HUES6 (cell line): ENCODE results near the gene AMELY.

Source experiments
- H3K27ac ChIP-seq: 2 replicates; pipeline ENCODE4 v1.7.0; 2013; ENCODE audit warnings: low read depth, mild to moderate bottlenecking, low read length, inconsistent platforms
- H3K27me3 ChIP-seq: 2 replicates; pipeline ENCODE4 v1.6.1; 2013; ENCODE audit warnings: low read length; ENCODE audit not compliant: control insufficient read depth, insufficient read depth
- H3K36me3 ChIP-seq: 2 replicates; pipeline ENCODE4 v1.6.1; 2013; ENCODE audit warnings: low read length; ENCODE audit not compliant: control insufficient read depth, insufficient read depth
- H3K4me1 ChIP-seq: 2 replicates; pipeline ENCODE4 v1.6.1; 2013; ENCODE audit warnings: low read length; ENCODE audit not compliant: control insufficient read depth, insufficient read depth
- H3K4me3 ChIP-seq: 2 replicates; pipeline ENCODE4 v1.5.1; 2013; ENCODE audit warnings: low read depth, low read length
- H3K9ac ChIP-seq: one replicate; pipeline ENCODE4 v1.6.1; 2013; ENCODE audit warnings: mild to moderate bottlenecking, low read length
- H3K9me3 ChIP-seq: 2 replicates; pipeline ENCODE4 v1.6.1; 2013; ENCODE audit warnings: low read depth, low read length; ENCODE audit not compliant: control insufficient read depth, insufficient read depth

The AMELY gene, protein sequence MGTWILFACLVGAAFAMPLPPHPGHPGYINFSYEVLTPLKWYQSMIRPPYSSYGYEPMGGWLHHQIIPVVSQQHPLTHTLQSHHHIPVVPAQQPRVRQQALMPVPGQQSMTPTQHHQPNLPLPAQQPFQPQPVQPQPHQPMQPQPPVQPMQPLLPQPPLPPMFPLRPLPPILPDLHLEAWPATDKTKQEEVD

DNA sequence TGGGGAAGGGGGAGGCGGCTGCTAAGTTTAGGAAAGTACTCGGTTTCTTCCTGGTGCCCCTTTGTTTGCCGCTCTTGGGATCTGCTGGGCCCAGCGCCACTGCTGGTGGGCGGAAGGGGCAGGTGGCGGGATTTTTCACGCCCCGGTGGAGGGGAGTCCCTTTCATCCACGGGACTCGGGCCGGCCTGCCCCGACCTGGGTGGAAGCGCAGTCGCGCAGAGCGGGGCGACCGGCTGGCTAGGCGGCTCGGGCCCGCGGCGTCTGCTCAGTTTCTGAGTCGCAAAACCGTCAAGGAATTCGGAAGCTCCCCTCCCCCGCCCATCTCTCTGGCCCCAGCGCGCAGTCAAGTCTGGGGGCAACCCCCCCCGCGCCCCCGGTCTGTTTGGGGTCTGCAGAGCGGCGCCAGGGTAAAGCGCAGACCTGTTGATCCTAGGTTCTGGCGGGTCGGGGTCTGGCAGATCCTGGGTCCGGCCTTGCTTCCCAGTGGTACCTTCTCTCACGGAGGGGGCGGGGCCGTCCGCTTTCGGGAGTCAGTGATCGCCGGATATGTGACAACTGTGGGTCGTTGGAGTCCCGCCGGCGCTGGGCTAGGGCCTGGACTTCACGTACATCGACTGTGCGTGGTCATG lies at the start of gene AMELY:
AMELY (minus strand) TSS at position 500 of the 629 bp plus-strand sequence. CDS start 39,144 bp downstream, outside the sequence.
- Histone ChIP-seq H3K4me1 (no peaks in the 10 kb centered on the region), H3K9ac (no peak within 1 kb of the TSS), H3K27me3 (no peaks in the 10 kb centered on the region), H3K4me3 (no peak within 1 kb of the TSS), H3K27ac (no peak within 1 kb of the TSS), H3K36me3 (no peaks in the 10 kb centered on the region), H3K9me3 (no peaks in the 10 kb centered on the region)

GRCh38 chrY:6949947-6950346 lies 38.4 kb upstream of the AMELY start:
- no peak overlapping the region for H3K27ac ChIP-seq
- no peak overlapping the region for H3K9ac ChIP-seq
- H3K9me3 ChIP-seq, result no peaks in the 10 kb centered on the region
- H3K36me3 ChIP-seq, result no peaks in the 10 kb centered on the region
- H3K4me1 ChIP-seq, result no peaks in the 10 kb centered on the region
- no peaks in the 10 kb centered on the region for H3K27me3 ChIP-seq
- no peak overlapping the region for H3K4me3 ChIP-seq

- Histone ChIP-seq H3K4me1 (no peaks in the 10 kb centered on the region), H3K4me3 (no peak overlapping the region), H3K36me3 (no peaks in the 10 kb centered on the region), H3K27me3 (no peaks in the 10 kb centered on the region), H3K9ac (no peak overlapping the region), H3K27ac (no peak overlapping the region), H3K9me3 (no peaks in the 10 kb centered on the region)
These were observed 36.8 kb upstream of the AMELY start for GRCh38 chrY:6948378-6948777.

- no peak overlapping the region for H3K4me3 ChIP-seq
- no peaks in the 10 kb centered on the region for H3K27me3 ChIP-seq
- H3K9ac ChIP-seq, result no peak overlapping the region
- no peaks in the 10 kb centered on the region for H3K9me3 ChIP-seq
- H3K27ac ChIP-seq, result no peak overlapping the region
- H3K4me1 ChIP-seq, result no peaks in the 10 kb centered on the region
- no peaks in the 10 kb centered on the region for H3K36me3 ChIP-seq
These were observed 36.1 kb upstream of the AMELY start for GRCh38 chrY:6947695-6948094.

DNA sequence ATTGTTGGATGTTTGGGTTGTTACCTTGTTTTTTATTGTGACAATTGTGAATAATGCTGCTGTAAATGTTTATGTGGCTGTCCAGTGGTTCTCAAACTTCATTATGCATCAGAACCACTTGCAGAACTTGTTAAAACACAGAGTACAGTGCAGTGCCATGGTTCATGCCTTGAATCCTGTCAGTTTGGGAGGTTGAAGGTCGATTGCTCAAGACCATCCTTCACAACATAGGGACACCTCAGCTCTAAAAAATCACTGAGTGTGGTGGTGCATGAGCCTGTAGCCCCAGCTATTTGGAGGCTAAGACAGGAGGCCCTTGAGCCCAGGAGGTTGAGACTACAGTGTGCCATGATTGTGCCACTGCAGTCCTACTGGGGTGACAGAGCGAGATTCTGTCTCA lies 23.9 kb upstream of the AMELY start:
- no peaks in the 10 kb centered on the region for H3K36me3 ChIP-seq
- H3K9me3 ChIP-seq, result no peaks in the 10 kb centered on the region
- no peak overlapping the region for H3K27ac ChIP-seq
- H3K27me3 ChIP-seq, result no peaks in the 10 kb centered on the region
- no peak overlapping the region for H3K4me3 ChIP-seq
- no peak overlapping the region for H3K9ac ChIP-seq
- H3K4me1 ChIP-seq, result no peaks in the 10 kb centered on the region

GRCh38 chrY:6931779-6932396 lies 20.3 kb upstream of the AMELY start:
- H3K9ac ChIP-seq, result no peak overlapping the region
- no peak overlapping the region for H3K4me3 ChIP-seq
- no peaks in the 10 kb centered on the region for H3K27me3 ChIP-seq
- H3K9me3 ChIP-seq, result no peaks in the 10 kb centered on the region
- H3K36me3 ChIP-seq, result no peaks in the 10 kb centered on the region
- no peaks in the 10 kb centered on the region for H3K4me1 ChIP-seq
- no peak overlapping the region for H3K27ac ChIP-seq

DNA sequence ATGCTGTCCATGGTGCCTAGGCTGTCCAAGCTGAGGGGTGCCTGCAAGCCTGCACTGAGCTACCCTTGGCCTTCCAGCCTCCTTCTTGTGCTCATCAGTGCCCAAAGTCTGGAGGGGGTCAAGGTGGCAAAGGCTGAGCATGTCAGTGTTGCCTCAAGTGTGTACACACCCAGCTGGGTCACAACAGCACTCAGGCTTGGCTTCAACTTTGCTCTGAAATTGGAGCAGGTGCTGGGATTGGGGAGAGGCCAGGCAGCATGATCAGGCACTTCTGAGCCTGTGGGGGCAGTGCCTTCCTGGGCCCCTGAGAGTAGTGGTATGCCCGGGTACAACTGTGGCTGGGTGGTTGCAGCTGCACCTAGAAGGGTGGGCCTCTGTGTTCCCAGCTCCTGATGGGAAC lies 17.7 kb upstream of the AMELY start:
- Histone ChIP-seq H3K9ac (no peak overlapping the region), H3K4me3 (no peak overlapping the region), H3K27me3 (no peaks in the 10 kb centered on the region), H3K4me1 (no peaks in the 10 kb centered on the region), H3K9me3 (no peaks in the 10 kb centered on the region), H3K36me3 (no peaks in the 10 kb centered on the region), H3K27ac (no peak overlapping the region)

- no peaks in the 10 kb centered on the region for H3K4me1 ChIP-seq
- no peaks in the 10 kb centered on the region for H3K9me3 ChIP-seq
- H3K27me3 ChIP-seq, result no peaks in the 10 kb centered on the region
- H3K27ac ChIP-seq, result no peak overlapping the region
- no peaks in the 10 kb centered on the region for H3K36me3 ChIP-seq
- no peak overlapping the region for H3K9ac ChIP-seq
- no peak overlapping the region for H3K4me3 ChIP-seq
These were observed 16.7 kb upstream of the AMELY start for GRCh38 chrY:6928265-6928664.

GRCh38 chrY:6921061-6921460 lies 9.5 kb upstream of the AMELY start:
- H3K4me1 ChIP-seq, result no peaks in the 10 kb centered on the region
- H3K9me3 ChIP-seq, result no peaks in the 10 kb centered on the region
- H3K27ac ChIP-seq, result no peak overlapping the region
- no peak overlapping the region for H3K4me3 ChIP-seq
- H3K36me3 ChIP-seq, result no peaks in the 10 kb centered on the region
- H3K27me3 ChIP-seq, result no peaks in the 10 kb centered on the region
- H3K9ac ChIP-seq, result no peak overlapping the region

GRCh38 chrY:6913362-6913761 lies 1.8 kb upstream of the AMELY start:
- Histone ChIP-seq H3K4me1 (no peaks in the 10 kb centered on the region), H3K27ac (no peak overlapping the region)

GRCh38 chrY:6910372-6911252 lies 940 bp downstream of the AMELY start, which contains the start of gene TBL1Y:
Gene TBL1Y, plus strand, starts transcription at chrY:6910697. Its CDS starts 114,388 bp downstream, at chrY:7025085.
- no peak within 1 kb of the TSS for H3K27ac ChIP-seq
- no peaks in the 10 kb centered on the region for H3K9me3 ChIP-seq
- H3K9ac ChIP-seq, result no peak within 1 kb of the TSS
- no peaks in the 10 kb centered on the region for H3K4me1 ChIP-seq
- H3K4me3 ChIP-seq, result no peak within 1 kb of the TSS
- H3K36me3 ChIP-seq, result no peaks in the 10 kb centered on the region
- no peaks in the 10 kb centered on the region for H3K27me3 ChIP-seq

More at GRCh38 chrY:6913362-6913761, 1.8 kb upstream of the AMELY start:
- H3K27me3 ChIP-seq, result no peaks in the 10 kb centered on the region
- H3K9me3 ChIP-seq, result no peaks in the 10 kb centered on the region
- no peak overlapping the region for H3K9ac ChIP-seq
- H3K36me3 ChIP-seq, result no peaks in the 10 kb centered on the region
- H3K4me3 ChIP-seq, result no peak overlapping the region
